ENCODE data around the gene CCDC136.

The CCDC136 gene

GRCh38 chr7:128838981-128839731, 47.4 kb downstream of the CCDC136 start:
- ATAC-seq: no peak
- TF ChIP-seq ZFP30 (CRISPR knock-in tag; IDR thresholded peaks at IDR 0.05): no peak

- TF ChIP-seq ZFP3 (CRISPR knock-in tag; IDR thresholded peaks at IDR 0.05) (no peak), TCF4 (CRISPR knock-in tag; IDR thresholded peaks at IDR 0.05; ENCODE audit: borderline replicate concordance) (no peak), ZNF565 (CRISPR knock-in tag; conservative IDR thresholded peaks at IDR 0.05; ENCODE audit: low read depth) (no peak), CREB5 (CRISPR knock-in tag; IDR thresholded peaks at IDR 0.05; ENCODE audit: low read depth) (no peak), ESRRG (CRISPR knock-in tag; IDR thresholded peaks at IDR 0.05) (no peak), POU6F1 (CRISPR knock-in tag; IDR thresholded peaks at IDR 0.05; ENCODE audit: borderline replicate concordance, low read depth) (no peak), PPARA (CRISPR knock-in tag; IDR thresholded peaks at IDR 0.05; ENCODE audit: borderline replicate concordance) (no peak), TSHZ2 (CRISPR knock-in tag; IDR thresholded peaks at IDR 0.05) (no peak), SNAI2 (CRISPR knock-in tag; IDR thresholded peaks at IDR 0.05) (no peak), ZNF8 (CRISPR knock-in tag; IDR thresholded peaks at IDR 0.05) (no peak), TOX (CRISPR knock-in tag; IDR thresholded peaks at IDR 0.05; ENCODE audit: borderline replicate concordance) (no peak), ZC3H10 (CRISPR knock-in tag; IDR thresholded peaks at IDR 0.05) (no peak), ISL1 (CRISPR knock-in tag; IDR thresholded peaks at IDR 0.05) (no peak)
- no peak for ATAC-seq
Observed at GRCh38 chr7:128839751-128840177, 48.0 kb downstream of the CCDC136 start.

- no peak for ATAC-seq
- TF ChIP-seq RARB (CRISPR knock-in tag; IDR thresholded peaks at IDR 0.05): no peak
- TF ChIP-seq ARNTL (CRISPR knock-in tag; IDR thresholded peaks at IDR 0.05; ENCODE audit: borderline replicate concordance, low read depth): no peak
- no peak for TF ChIP-seq ESRRG (CRISPR knock-in tag; IDR thresholded peaks at IDR 0.05)
- no peak for TF ChIP-seq ZNF565 (CRISPR knock-in tag; conservative IDR thresholded peaks at IDR 0.05; ENCODE audit: low read depth)
Observed at GRCh38 chr7:128840326-128841170, 48.8 kb downstream of the CCDC136 start.

- TF ChIP-seq TCF4 (CRISPR knock-in tag; IDR thresholded peaks at IDR 0.05; ENCODE audit: borderline replicate concordance) (no peak), CSDC2 (CRISPR knock-in tag; IDR thresholded peaks at IDR 0.05) (no peak), ESRRG (CRISPR knock-in tag; IDR thresholded peaks at IDR 0.05) (no peak), SNAI2 (CRISPR knock-in tag; IDR thresholded peaks at IDR 0.05) (no peak), ZFP3 (CRISPR knock-in tag; IDR thresholded peaks at IDR 0.05) (no peak), GLIS3 (CRISPR knock-in tag; IDR thresholded peaks at IDR 0.05) (no peak), OSR1 (CRISPR knock-in tag; IDR thresholded peaks at IDR 0.05) (no peak), ZC3H10 (CRISPR knock-in tag; IDR thresholded peaks at IDR 0.05) (no peak), TOX (CRISPR knock-in tag; IDR thresholded peaks at IDR 0.05; ENCODE audit: borderline replicate concordance) (no peak), PATZ1 (CRISPR knock-in tag; IDR thresholded peaks at IDR 0.05; ENCODE audit: borderline replicate concordance) (no peak), BACH2 (CRISPR knock-in tag; IDR thresholded peaks at IDR 0.05; ENCODE audit: borderline replicate concordance) (no peak), RARB (CRISPR knock-in tag; IDR thresholded peaks at IDR 0.05) (no peak), ZNF70 (CRISPR knock-in tag; IDR thresholded peaks at IDR 0.05) (no peak), ZFP30 (CRISPR knock-in tag; IDR thresholded peaks at IDR 0.05) (no peak), ARNTL (CRISPR knock-in tag; IDR thresholded peaks at IDR 0.05; ENCODE audit: borderline replicate concordance, low read depth) (no peak), ISL1 (CRISPR knock-in tag; IDR thresholded peaks at IDR 0.05) (no peak)
Observed at GRCh38 chr7:128841171-128841690, 49.5 kb downstream of the CCDC136 start.

More at GRCh38 chr7:128841171-128841690, 49.5 kb downstream of the CCDC136 start:
- no peak for ATAC-seq

Data from SK-N-SH treated with all-trans-retinoic acid at 6 μM for 48 hours (cell line).